ENCODE measurements around the gene IL12RB1.

GRCh38 chr19:18119717-18120105 lies 33.0 kb upstream of the IL12RB1 start:
- no peak for TF ChIP-seq CTCF (IDR thresholded peaks at IDR 0.05)
- TF ChIP-seq POLR2A (IDR thresholded peaks at IDR 0.05): no peak
